Endodermal cell (in vitro differentiated cells): ENCODE measurements around the gene CFAP65. TPM values are rescaled to one million over a fixed set of nuclear protein-coding genes. Genes with fewer than 3 reads are reported as not detected.

Experiments
- DNase-seq: peaks from one replicate; pipeline ENCODE4 v3.0.0-alpha.2; 2017
- H3K27ac ChIP-seq: 2 replicates; pipeline ENCODE4 v1.5.1; 2013; ENCODE audit warnings: mild to moderate bottlenecking, low read depth, low read length, moderate library complexity
- H3K27me3 ChIP-seq: 2 replicates; pipeline ENCODE4 v1.6.1; 2013; ENCODE audit warnings: mild to moderate bottlenecking, low read length, moderate library complexity; ENCODE audit not compliant: insufficient read depth, control insufficient read depth, poor library complexity, severe bottlenecking
- H3K36me3 ChIP-seq: 2 replicates; pipeline ENCODE4 v1.7.0; 2013; ENCODE audit warnings: mild to moderate bottlenecking, low read length, moderate library complexity; ENCODE audit not compliant: control insufficient read depth, insufficient read depth
- H3K4me1 ChIP-seq: one replicate; pipeline ENCODE4 v1.7.0; 2013; ENCODE audit warnings: low read length; ENCODE audit not compliant: control insufficient read depth, insufficient read depth
- H3K4me3 ChIP-seq: 2 replicates; pipeline ENCODE4 v1.5.1; 2013; ENCODE audit warnings: mild to moderate bottlenecking, low read length, moderate library complexity
- H3K9ac ChIP-seq: 2 replicates; pipeline ENCODE4 v1.6.1; 2013; ENCODE audit warnings: mild to moderate bottlenecking, low read length, moderate library complexity; ENCODE audit not compliant: poor library complexity, severe bottlenecking; ENCODE audit errors: extremely low read depth
- H3K9me3 ChIP-seq: 2 replicates; pipeline ENCODE4 v1.6.1; 2013; ENCODE audit warnings: mild to moderate bottlenecking, low read length, moderate library complexity; ENCODE audit not compliant: control insufficient read depth
- H3K27ac Mint-ChIP-seq: 2 replicates; pipeline ENCODE4 v1.8.0; 2020; ENCODE audit warnings: mixed read lengths
- H3K27me3 Mint-ChIP-seq: 2 replicates; pipeline ENCODE4 v1.8.0; 2021; ENCODE audit warnings: mild to moderate bottlenecking, mixed read lengths; ENCODE audit not compliant: insufficient read depth
- H3K36me3 Mint-ChIP-seq: 2 replicates; pipeline ENCODE4 v1.8.0; 2020; ENCODE audit warnings: low read depth, mixed read lengths
- H3K4me1 Mint-ChIP-seq: 2 replicates; pipeline ENCODE4 v1.8.0; 2020; ENCODE audit warnings: mixed read lengths
- H3K4me3 Mint-ChIP-seq: 2 replicates; pipeline ENCODE4 v1.8.0; 2020; ENCODE audit warnings: mild to moderate bottlenecking, moderate library complexity, mixed read lengths
- H3K9me3 Mint-ChIP-seq: 2 replicates; pipeline ENCODE4 v1.8.0; 2020; ENCODE audit warnings: mild to moderate bottlenecking, mixed read lengths
- WGBS, 2 experiments: methylation state at CpG; one replicate each; pipeline versions ENCODE4 v1.1.5 to v1.1.7; 2013; ENCODE audit warnings: missing lambda C conversion rate in 2 of 2, mixed read lengths in 1 of 2; ENCODE audit not compliant: insufficient coverage in 1 of 2, insufficient read length in 1 of 2; 5-methylcytosine and 5-hydroxymethylcytosine counted together
- total RNA-seq, 2 donors: library from RNA; stranded (reverse); fragmentation: NEBNext Ultra II Directional in 1 of 2; extraction: Animal tissue kit (Norgen Biotek cat#: 25700) in 1 of 2; gene quantifications; 2 replicates in 1 of 2; 3 replicates in 1 of 2; pipeline ENCODE4 v1.2.1, GENCODE V29; 2021
- TF ChIP-seq, protein P1 (sequence below): fragments of 200-600 bp; sonication (generic); conservative IDR thresholded peaks from 2 replicates; pipeline ENCODE4 v1.5.0; 2021; ENCODE audit warnings: antibody characterized with exemption, mild to moderate bottlenecking

The CFAP65 gene
- total RNA-seq, 2 donors from 2014 or later, result 0.84 to 1.5 TPM

DNA sequence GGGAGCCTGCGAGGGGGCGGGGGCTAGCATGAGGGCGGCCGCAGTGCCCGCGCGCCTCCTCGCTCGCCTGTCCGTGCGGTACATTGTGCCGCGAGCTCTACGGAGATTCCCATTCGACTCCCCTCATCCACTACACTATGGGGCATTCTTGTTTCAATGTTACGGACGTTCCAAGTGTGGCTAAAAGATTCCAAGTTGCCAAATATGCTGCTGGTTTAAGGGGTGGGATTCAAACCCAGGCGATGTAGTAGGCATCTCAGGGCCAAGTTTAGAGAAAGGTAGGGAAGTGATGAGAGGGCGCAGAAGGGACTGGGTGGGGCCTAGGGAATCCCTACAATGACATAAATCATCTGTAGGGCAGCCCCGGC is 38.1 kb downstream of the CFAP65 start:
- DNase-seq, result no peak
- H3K4me3 Mint-ChIP-seq, result peak overlapping the region; percentile 81
- H3K36me3 Mint-ChIP-seq, result no peaks in the 10 kb centered on the region
- Histone ChIP-seq H3K27me3 (peaks cover 51% of the 10 kb centered on the region), H3K9ac (no peak overlapping the region), H3K27ac (no peak overlapping the region), H3K9me3 (no peaks in the 10 kb centered on the region), H3K4me3 (peak overlapping the region; percentile 84), H3K36me3 (no peaks in the 10 kb centered on the region), H3K4me1 (peaks cover 5% of the 10 kb centered on the region)
- TF ChIP-seq, protein P1, sequence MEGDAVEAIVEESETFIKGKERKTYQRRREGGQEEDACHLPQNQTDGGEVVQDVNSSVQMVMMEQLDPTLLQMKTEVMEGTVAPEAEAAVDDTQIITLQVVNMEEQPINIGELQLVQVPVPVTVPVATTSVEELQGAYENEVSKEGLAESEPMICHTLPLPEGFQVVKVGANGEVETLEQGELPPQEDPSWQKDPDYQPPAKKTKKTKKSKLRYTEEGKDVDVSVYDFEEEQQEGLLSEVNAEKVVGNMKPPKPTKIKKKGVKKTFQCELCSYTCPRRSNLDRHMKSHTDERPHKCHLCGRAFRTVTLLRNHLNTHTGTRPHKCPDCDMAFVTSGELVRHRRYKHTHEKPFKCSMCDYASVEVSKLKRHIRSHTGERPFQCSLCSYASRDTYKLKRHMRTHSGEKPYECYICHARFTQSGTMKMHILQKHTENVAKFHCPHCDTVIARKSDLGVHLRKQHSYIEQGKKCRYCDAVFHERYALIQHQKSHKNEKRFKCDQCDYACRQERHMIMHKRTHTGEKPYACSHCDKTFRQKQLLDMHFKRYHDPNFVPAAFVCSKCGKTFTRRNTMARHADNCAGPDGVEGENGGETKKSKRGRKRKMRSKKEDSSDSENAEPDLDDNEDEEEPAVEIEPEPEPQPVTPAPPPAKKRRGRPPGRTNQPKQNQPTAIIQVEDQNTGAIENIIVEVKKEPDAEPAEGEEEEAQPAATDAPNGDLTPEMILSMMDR, result no peak
- peaks cover 12% of the 10 kb centered on the region for H3K4me1 Mint-ChIP-seq
- H3K9me3 Mint-ChIP-seq, result no peaks in the 10 kb centered on the region
- peaks cover 75% of the 10 kb centered on the region for H3K27me3 Mint-ChIP-seq
- H3K27ac Mint-ChIP-seq, result no peak overlapping the region
- 12 to 27% methylated on average over 6 to 20 of the region's 20 CpGs for WGBS, 2 experiments

DNA sequence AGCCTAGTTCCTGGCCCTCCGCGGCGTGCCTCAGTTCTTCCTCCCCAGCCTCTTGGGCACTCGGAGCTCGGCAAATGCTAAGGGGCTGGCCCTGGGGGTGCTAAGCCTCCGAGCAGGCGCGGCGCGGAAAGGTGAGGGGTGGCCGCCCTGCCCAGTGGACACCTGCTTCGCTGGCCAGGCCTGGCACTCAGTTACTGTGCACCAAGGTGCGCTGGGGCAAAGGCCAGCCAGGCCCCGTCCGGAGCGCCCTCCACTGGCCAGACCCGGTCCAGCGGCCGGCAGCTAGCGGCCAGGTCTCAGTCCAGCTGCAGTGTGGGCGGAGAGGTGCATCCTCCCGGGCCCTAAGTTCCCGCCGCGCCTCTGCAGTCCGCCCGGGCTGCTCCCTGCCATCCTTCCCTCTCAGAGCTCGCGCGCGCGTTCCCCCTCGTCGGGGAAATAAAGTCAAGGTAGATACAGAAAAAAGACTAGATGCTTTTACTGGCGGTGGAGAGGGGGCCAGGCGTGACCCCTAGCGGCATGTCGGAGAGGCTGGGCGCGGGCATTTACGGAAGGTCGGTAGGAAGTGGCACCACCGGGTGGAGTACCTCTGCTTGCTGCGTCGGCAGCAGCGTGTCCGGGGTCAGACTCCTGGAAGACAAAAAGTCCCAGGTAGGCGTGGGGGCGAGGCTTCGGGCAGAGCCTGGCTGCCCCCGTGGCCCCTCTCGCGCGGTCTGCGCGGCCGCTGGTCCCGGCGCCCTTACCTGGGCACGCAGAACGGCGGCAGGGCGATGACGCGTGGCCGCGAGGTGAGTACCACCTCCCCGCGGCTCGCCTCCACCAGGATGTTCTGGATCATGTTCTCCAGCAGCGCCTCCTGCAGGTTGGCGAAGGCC is 38.7 kb downstream of the CFAP65 start:
- no peaks in the 10 kb centered on the region for H3K36me3 ChIP-seq
- peaks cover 45% of the 10 kb centered on the region for H3K27me3 ChIP-seq
- Mint-ChIP-seq H3K27ac (peak overlapping the region; percentile 84), H3K27me3 (peaks cover 74% of the 10 kb centered on the region), H3K9me3 (no peaks in the 10 kb centered on the region), H3K4me1 (peaks cover 17% of the 10 kb centered on the region), H3K36me3 (no peaks in the 10 kb centered on the region), H3K4me3 (peak overlapping the region; percentile 81)
- peak; percentile 97 for DNase-seq
- WGBS, 2 experiments, result 1 to 5% methylated on average over 39 to 72 of the region's 72 CpGs
- H3K9ac ChIP-seq, result peak overlapping the region; percentile 25
- TF ChIP-seq, protein P1, result peak; percentile 80
- H3K4me1 ChIP-seq, result peaks cover 10% of the 10 kb centered on the region
- no peaks in the 10 kb centered on the region for H3K9me3 ChIP-seq
- H3K4me3 ChIP-seq, result peak overlapping the region; percentile 84
- H3K27ac ChIP-seq, result no peak overlapping the region

DNA sequence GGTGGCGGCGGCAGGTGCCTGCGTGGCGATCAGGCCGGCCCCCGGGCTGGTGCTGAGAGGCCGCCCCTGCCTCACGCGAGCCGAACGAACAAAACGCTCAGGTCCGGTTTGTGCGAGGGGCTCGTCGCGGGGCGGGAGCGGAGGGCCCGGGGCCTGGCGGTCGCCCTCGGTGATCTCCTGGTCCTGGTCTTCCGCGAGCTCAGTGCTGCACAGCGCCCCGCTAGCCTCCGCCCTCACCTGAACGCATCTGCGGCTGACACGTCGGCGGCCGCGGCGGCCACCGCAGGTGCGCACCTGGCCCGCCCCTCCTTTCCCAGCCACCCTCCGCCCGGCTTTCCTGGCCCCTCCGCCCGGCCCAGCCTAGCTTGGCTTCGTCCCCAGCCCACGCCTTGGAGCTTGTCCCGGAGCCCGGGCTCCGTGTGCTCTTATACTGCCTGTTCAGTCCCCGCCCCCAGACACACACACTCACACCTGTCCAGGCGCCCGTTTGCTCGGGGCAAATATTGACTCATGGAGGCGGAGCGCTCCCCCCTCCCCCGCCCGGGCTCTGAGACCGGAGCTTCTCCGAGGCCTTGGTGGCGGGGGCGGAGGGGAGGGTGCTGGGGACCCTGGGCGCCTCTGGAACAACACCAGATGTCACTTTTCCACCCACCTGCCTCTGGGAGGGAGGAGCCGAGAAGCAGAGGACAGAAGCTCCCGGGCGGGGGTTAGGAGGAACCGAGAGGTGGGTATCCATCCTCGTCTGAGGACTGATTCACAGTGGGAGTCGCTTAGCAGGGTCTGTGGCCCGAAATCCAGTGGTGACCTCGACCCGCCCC is 39.5 kb downstream of the CFAP65 start:
- H3K9me3 Mint-ChIP-seq, result no peaks in the 10 kb centered on the region
- H3K4me3 Mint-ChIP-seq, result peak overlapping the region; percentile 81
- H3K27me3 Mint-ChIP-seq, result peaks cover 72% of the 10 kb centered on the region
- H3K27ac Mint-ChIP-seq, result peak overlapping the region; percentile 82
- WGBS, 2 experiments, result 1 to 5% methylated on average over 12 to 70 of the region's 70 CpGs
- peak; percentile 89 for DNase-seq
- peak overlapping the region; percentile 91 for H3K4me3 ChIP-seq
- H3K27ac ChIP-seq, result no peak overlapping the region
- no peaks in the 10 kb centered on the region for H3K36me3 Mint-ChIP-seq
- no peaks in the 10 kb centered on the region for H3K36me3 ChIP-seq
- peak overlapping the region; percentile 93 for H3K9ac ChIP-seq
- TF ChIP-seq, protein P1, result no peak
- peaks cover 10% of the 10 kb centered on the region for H3K4me1 ChIP-seq
- H3K9me3 ChIP-seq, result no peaks in the 10 kb centered on the region
- peaks cover 22% of the 10 kb centered on the region for H3K4me1 Mint-ChIP-seq
- peaks cover 37% of the 10 kb centered on the region for H3K27me3 ChIP-seq
